ENCODE measurements around the gene MLH3.

- TF ChIP-seq, protein P1, sequence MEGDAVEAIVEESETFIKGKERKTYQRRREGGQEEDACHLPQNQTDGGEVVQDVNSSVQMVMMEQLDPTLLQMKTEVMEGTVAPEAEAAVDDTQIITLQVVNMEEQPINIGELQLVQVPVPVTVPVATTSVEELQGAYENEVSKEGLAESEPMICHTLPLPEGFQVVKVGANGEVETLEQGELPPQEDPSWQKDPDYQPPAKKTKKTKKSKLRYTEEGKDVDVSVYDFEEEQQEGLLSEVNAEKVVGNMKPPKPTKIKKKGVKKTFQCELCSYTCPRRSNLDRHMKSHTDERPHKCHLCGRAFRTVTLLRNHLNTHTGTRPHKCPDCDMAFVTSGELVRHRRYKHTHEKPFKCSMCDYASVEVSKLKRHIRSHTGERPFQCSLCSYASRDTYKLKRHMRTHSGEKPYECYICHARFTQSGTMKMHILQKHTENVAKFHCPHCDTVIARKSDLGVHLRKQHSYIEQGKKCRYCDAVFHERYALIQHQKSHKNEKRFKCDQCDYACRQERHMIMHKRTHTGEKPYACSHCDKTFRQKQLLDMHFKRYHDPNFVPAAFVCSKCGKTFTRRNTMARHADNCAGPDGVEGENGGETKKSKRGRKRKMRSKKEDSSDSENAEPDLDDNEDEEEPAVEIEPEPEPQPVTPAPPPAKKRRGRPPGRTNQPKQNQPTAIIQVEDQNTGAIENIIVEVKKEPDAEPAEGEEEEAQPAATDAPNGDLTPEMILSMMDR (IDR thresholded peaks at IDR 0.05), result no peak
- TF ChIP-seq JUND (IDR thresholded peaks at IDR 0.05) (no peak), USF2 (IDR thresholded peaks at IDR 0.05; ENCODE audit: borderline replicate concordance, low read depth, low read length) (no peak), RAD21 (IDR thresholded peaks at IDR 0.05; ENCODE audit: low read length) (no peak), FOXM1 (IDR thresholded peaks at IDR 0.05; ENCODE audit: low read depth) (no peak), GABPA (IDR thresholded peaks at IDR 0.05; ENCODE audit: low read depth) (no peak)
Observed at GRCh38 chr14:75041613-75042012, 9.7 kb downstream of the MLH3 start.

All from SK-N-SH (cell line).